ENCODE results near the gene INHA.

INHA gene

GRCh38 chr2:219573166-219573565 lies 1.1 kb downstream of the INHA start:
- DNase-seq (ENCODE audit: low read depth in 2 of 2), result no peak

DNA sequence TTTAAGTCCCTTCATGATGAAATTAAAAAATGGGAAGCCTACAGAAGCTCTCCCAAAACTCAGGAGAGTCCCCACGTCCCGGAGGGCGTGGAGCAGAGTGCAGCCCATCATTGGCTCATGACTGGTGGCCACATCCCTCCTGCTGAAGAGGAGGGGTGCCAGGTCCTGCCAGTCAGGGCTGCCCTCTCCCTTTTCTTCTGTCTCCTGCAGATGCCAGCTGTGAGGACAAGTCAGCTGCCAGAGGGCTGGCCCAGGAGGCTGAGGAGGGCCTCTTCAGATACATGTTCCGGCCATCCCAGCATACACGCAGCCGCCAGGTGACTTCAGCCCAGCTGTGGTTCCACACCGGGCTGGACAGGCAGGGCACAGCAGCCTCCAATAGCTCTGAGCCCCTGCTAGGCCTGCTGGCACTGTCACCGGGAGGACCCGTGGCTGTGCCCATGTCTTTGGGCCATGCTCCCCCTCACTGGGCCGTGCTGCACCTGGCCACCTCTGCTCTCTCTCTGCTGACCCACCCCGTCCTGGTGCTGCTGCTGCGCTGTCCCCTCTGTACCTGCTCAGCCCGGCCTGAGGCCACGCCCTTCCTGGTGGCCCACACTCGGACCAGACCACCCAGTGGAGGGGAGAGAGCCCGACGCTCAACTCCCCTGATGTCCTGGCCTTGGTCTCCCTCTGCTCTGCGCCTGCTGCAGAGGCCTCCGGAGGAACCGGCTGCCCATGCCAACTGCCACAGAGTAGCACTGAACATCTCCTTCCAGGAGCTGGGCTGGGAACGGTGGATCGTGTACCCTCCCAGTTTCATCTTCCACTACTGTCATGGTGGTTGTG lies 2.6 kb downstream of the INHA start:
- no peak for DNase-seq (ENCODE audit: low read depth in 2 of 2)

GRCh38 chr2:219575566-219576504 lies 3.7 kb downstream of the INHA start:
- DNase-seq (ENCODE audit: low read depth in 2 of 2), result no peak

DNA sequence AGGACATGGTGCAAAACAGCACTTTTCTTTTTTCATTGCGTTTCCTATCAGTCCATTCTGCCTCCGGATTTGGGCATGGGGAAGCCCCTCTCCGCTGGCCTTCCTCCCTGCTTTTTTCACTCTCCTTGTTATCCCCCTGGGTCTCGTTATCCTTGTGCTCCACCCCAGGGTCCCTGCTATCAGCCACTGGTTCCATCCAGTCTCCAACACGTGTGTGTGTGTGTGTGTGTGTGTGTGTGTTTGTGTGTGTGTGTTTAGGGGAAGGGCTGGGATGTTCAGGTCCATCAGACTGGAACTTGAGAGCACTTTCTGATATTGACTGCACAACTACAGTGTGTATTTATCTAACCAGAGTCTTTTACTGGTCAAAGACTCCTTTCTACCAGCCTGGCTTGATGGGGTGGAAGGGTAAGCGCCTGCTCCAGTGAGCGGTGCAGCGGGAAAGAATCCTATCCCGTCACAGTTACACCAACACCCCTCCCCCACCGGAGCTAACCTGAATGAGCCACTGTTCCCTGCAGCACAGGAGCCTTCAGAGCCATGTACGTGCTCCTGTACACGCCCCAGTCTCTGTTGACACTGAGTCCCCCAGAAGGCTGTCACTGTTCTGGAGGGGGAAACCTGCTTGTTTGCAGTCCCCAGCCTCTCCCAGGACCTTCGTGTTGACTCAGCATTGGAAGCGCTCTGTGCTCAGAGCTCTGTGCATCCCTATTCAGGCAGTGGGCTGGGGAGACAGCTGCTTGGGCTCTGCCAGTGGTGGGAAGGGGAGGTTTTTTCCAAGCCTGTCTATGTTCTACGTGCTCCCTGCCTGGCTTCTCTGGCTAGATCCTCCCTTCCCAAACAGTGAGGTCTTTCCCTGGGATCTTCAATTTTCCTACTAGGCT lies 4.6 kb downstream of the INHA start:
- no peak for DNase-seq (ENCODE audit: low read depth in 2 of 2)

DNA sequence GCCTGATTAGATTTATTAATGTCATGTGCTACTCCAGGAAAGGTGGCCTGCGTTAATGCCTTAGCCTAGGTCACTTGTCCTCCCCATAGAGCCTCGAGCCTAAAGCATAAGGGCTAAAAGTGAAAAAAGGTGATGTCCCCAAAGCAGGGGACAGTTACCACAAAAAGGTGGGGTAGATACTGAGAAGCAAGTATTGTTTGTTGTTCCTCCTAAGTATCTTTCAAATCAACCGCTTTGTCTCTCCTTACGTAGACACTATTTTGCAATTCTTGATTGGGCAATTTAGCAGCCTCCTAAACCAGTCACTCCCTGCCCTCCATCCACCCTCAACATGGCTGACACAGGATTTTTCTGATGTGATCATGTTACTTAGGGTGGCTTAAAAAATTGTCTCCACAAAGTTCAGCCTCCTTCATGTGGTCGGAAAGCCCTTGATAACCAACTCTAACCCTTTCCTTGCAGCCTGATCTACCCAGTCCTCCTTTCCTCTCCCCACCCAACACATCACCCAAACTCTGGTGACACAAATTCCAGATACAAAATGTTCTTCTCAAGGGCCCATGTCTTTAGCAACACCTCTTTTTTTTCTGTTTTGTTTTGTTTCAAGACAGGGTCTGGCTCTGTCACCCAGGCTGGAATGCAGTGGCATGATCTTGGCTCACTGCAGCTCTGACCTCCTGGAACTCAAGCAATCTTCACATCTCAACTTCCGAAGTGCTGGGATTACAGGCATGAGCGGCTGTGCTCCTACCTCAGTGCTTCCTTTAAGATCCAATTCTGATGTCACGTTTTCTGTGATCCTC lies 6.9 kb downstream of the INHA start:
- DNase-seq (ENCODE audit: low read depth in 2 of 2), result no peak

- no peak for DNase-seq (ENCODE audit: low read depth in 2 of 2)
Measured at GRCh38 chr2:219581346-219581745, 9.2 kb downstream of the INHA start.

GRCh38 chr2:219591091-219591490 lies 19.0 kb downstream of the INHA start:
- no peak for DNase-seq (ENCODE audit: low read depth in 2 of 2)

- DNase-seq (ENCODE audit: low read depth in 2 of 2), result no peak
Measured at GRCh38 chr2:219592736-219593135, 20.6 kb downstream of the INHA start.

- no peak for DNase-seq (ENCODE audit: low read depth in 2 of 2)
Measured at GRCh38 chr2:219593154-219593553, 21.0 kb downstream of the INHA start.

GRCh38 chr2:219595256-219595655 lies 23.1 kb downstream of the INHA start:
- DNase-seq (ENCODE audit: low read depth in 2 of 2), result no peak

- no peak for DNase-seq (ENCODE audit: low read depth in 2 of 2)
Measured at GRCh38 chr2:219596954-219597551, 24.9 kb downstream of the INHA start.

DNA sequence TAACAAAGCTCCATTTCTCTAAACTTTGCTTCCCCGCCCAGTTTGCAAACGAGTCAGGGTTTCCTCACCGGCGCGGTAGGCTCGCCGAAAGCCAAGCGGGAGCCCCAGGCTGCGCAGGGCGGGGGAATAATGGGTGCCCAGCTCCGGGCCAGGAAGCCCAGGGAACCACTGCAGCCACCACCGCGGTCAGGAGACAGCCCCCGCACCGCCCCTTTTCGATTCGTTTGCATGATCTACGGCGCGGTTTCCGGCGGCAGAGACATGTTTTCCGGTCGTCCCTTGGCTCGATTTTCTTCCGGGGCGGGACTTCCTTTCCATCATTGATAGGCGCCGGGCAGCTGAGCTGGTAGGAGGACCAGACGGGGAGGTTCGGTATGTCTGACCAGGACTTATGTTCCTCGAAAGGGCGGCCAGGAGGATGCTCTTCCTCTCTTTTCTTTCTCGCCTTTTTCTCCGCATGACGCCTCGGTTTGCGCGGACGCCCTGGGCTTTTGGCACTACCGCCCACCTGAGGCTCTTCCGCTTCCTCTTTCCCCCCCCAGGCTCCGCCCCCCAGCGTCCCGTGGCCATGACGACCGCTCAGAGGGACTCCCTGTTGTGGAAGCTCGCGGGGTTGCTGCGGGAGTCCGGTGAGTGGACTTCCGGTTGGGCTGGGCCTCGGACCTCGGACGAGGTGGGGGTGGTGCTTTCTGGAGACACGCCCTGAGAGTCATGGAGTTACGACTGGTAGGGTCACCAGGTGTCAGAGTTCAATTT lies 25.6 kb downstream of the INHA start, which contains the start of gene STK11IP:
Gene STK11IP (plus strand): TSS at position 306 of the 756 bp plus-strand sequence. CDS start 263 bp downstream, at position 569.
- DNase-seq (ENCODE audit: low read depth in 2 of 2), result peak; percentile 85 to 87

DNA sequence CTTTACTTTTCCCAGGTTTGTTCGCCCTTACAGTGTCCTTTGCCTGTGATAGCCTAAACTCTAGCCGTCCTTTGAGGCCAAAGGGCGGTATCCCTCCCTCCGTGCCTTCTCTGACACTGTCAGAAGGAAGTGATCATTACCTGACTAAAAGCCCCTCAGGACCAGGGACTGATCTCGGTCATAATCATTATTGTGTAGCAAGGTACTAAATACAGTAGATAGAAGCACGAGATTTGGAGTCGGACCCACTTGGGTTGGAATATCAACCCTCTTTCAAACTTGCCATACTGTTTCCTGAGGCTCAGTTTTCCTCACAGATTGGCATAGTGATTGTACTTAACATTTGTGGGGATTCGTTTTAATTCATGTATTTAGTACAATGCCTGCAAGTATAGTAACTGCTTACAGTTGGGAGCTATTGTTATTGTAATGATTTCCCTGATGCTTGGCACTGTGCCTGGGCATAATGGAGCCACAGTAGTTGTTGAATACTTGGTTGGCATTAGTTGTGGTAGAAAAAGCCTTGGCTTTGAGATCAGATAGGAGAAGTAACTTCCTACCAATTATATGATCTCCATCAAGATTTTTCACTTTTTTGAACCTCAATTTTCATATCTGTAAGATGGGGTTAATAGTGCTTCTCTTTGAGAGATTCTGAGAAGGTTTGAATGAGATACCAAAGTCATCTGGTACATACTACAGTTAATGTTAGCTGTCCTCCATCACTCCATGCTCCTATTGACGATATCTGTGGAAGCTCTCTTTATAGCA lies 26.4 kb downstream of the INHA start:
- DNase-seq (ENCODE audit: low read depth in 2 of 2), result no peak

GRCh38 chr2:219603771-219604170 lies 31.7 kb downstream of the INHA start:
- no peak for DNase-seq (ENCODE audit: low read depth in 2 of 2)

DNA sequence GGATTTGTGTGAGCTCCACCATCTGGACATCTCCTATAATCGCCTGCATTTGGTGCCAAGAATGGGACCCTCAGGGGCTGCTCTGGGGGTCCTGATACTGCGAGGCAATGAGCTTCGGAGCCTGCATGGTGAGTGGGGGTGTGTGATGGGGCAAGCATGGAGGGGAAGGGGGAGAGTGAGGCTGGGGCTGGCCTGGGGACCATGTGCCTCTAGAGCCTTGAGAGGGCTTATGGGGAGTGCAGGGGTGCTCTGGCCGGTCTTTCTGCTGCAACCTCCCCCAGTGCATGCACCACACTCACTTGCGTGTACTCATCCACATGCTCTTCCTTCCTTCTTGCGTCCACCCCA lies 33.5 kb downstream of the INHA start:
- no peak for DNase-seq (ENCODE audit: low read depth in 2 of 2)

GRCh38 chr2:219607931-219608330 lies 35.8 kb downstream of the INHA start:
- no peak for DNase-seq (ENCODE audit: low read depth in 2 of 2)

- no peak for DNase-seq (ENCODE audit: low read depth in 2 of 2)
Measured at GRCh38 chr2:219608399-219608964, 36.4 kb downstream of the INHA start.

GRCh38 chr2:219609149-219609750 lies 37.1 kb downstream of the INHA start:
- no peak for DNase-seq (ENCODE audit: low read depth in 2 of 2)

Measured in stimulated activated CD8-positive, alpha-beta memory T cell treated with anti-CD3 and anti-CD28 coated beads, Interleukin-7, amount 100 ng/mL, for 4 hours (primary cell).